ENCODE results near the gene NCDN.

DNA sequence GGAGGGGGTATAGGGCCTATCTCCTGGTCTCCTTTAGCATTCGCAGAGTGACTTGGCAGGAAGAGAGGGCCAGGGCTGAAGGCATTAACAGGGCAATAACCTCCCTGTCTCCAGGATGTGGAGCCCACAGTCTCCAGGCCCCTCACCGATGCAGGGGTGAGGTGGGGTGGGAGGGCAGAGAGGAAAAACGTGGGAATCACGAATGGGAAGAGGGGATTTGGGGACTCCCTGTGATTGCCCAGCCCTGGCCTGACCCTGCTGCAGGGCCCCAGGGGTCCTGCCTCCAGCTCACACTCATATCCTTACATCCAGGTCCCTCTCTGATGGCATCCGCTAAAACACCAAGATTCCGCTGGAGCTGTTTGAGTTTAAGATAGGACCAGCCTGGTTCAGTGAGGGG is 30.1 kb downstream of the NCDN start:
- TF ChIP-seq JUN (IDR thresholded peaks at IDR 0.05; ENCODE audit: low read depth, low read length) (no peak), CTCF (IDR thresholded peaks at IDR 0.05; ENCODE audit: control extremely low read depth in 1 of 3, insufficient read depth in 1 of 3, low read depth in 1 of 3, low read length in 3 of 3) (no peak), TEAD4 (IDR thresholded peaks at IDR 0.05; ENCODE audit: low read depth, low read length) (no peak)

Measured in H1 (cell line).